ENCODE results near the gene NPC2.
A peak's percentile ranks its signal among the peaks of the same experiment; 100 is the strongest.

The NPC2 gene

GRCh38 chr14:74502236-74503019, 9.3 kb upstream of the NPC2 start:
- Histone ChIP-seq H3K9ac (ENCODE audit: low read depth, low read length) (no peak overlapping the region), H3K4me1 (ENCODE audit: insufficient read depth, low read length) (peaks cover 13% of the 10 kb centered on the region), H3K36me3 (ENCODE audit: insufficient read depth, low read length) (no peaks in the 10 kb centered on the region)

GRCh38 chr14:74501691-74502090, 8.6 kb upstream of the NPC2 start:
- no peaks in the 10 kb centered on the region for H3K9me3 ChIP-seq (ENCODE audit: control insufficient read depth, insufficient read depth, low read length)
- no peaks in the 10 kb centered on the region for H3K36me3 ChIP-seq (ENCODE audit: insufficient read depth, low read length)
- H3K4me1 ChIP-seq (ENCODE audit: insufficient read depth, low read length) = peaks cover 13% of the 10 kb centered on the region
- no peak overlapping the region for H3K9ac ChIP-seq (ENCODE audit: low read depth, low read length)

More at GRCh38 chr14:74502236-74503019, 9.3 kb upstream of the NPC2 start:
- H3K9me3 ChIP-seq (ENCODE audit: control insufficient read depth, insufficient read depth, low read length) = no peaks in the 10 kb centered on the region

- no peaks in the 10 kb centered on the region for H3K9me3 ChIP-seq (ENCODE audit: control insufficient read depth, insufficient read depth, low read length)
- H3K4me1 ChIP-seq (ENCODE audit: insufficient read depth, low read length) = peaks cover 13% of the 10 kb centered on the region
- H3K36me3 ChIP-seq (ENCODE audit: insufficient read depth, low read length) = no peaks in the 10 kb centered on the region; the same call in 1 of the 2 replicates
- no peak overlapping the region for H3K9ac ChIP-seq (ENCODE audit: low read depth, low read length)
These were observed 8.1 kb upstream of the NPC2 start for GRCh38 chr14:74501135-74501614.

GRCh38 chr14:74500417-74501134, 7.5 kb upstream of the NPC2 start:
- H3K9ac ChIP-seq (ENCODE audit: low read depth, low read length) = no peak overlapping the region
- H3K36me3 ChIP-seq (ENCODE audit: insufficient read depth, low read length) = peaks cover under 1% of the 10 kb centered on the region; the same call in 1 of the 2 replicates
- peaks cover 13% of the 10 kb centered on the region for H3K4me1 ChIP-seq (ENCODE audit: insufficient read depth, low read length)
- no peaks in the 10 kb centered on the region for H3K9me3 ChIP-seq (ENCODE audit: control insufficient read depth, insufficient read depth, low read length)

- Histone ChIP-seq H3K9me3 (ENCODE audit: control insufficient read depth, insufficient read depth, low read length) (no peaks in the 10 kb centered on the region), H3K36me3 (ENCODE audit: insufficient read depth, low read length) (peaks cover 5% of the 10 kb centered on the region), H3K4me1 (ENCODE audit: insufficient read depth, low read length) (peaks cover 8% of the 10 kb centered on the region), H3K9ac (ENCODE audit: low read depth, low read length) (no peak overlapping the region)
These were observed 2.3 kb upstream of the NPC2 start for GRCh38 chr14:74495356-74495755.

- Histone ChIP-seq H3K36me3 (ENCODE audit: insufficient read depth, low read length) (peaks cover 5% of the 10 kb centered on the region), H3K9ac (ENCODE audit: low read depth, low read length) (peak within 1 kb of the TSS; percentile 89), H3K9me3 (ENCODE audit: control insufficient read depth, insufficient read depth, low read length) (no peaks in the 10 kb centered on the region), H3K4me1 (ENCODE audit: insufficient read depth, low read length) (peaks cover 8% of the 10 kb centered on the region)
These were observed 497 bp upstream of the NPC2 start, which contains the start of gene ISCA2 for GRCh38 chr14:74493343-74494261. Gene ISCA2, plus strand, starts transcription at chr14:74493765. Its CDS starts 10 bp downstream, at chr14:74493775.

GRCh38 chr14:74491956-74492775, 939 bp downstream of the NPC2 start:
- H3K4me1 ChIP-seq (ENCODE audit: insufficient read depth, low read length) = peaks cover 18% of the 10 kb centered on the region

GRCh38 chr14:74490486-74490885, 2.6 kb downstream of the NPC2 start:
- Histone ChIP-seq H3K9ac (ENCODE audit: low read depth, low read length) (no peak overlapping the region), H3K9me3 (ENCODE audit: control insufficient read depth, insufficient read depth, low read length) (no peaks in the 10 kb centered on the region), H3K36me3 (ENCODE audit: insufficient read depth, low read length) (peaks cover 3% of the 10 kb centered on the region), H3K4me1 (ENCODE audit: insufficient read depth, low read length) (peaks cover 21% of the 10 kb centered on the region)

More at GRCh38 chr14:74491956-74492775, 939 bp downstream of the NPC2 start:
- Histone ChIP-seq H3K9ac (ENCODE audit: low read depth, low read length) (peak overlapping the region; percentile 85), H3K36me3 (ENCODE audit: insufficient read depth, low read length) (peaks cover 5% of the 10 kb centered on the region), H3K9me3 (ENCODE audit: control insufficient read depth, insufficient read depth, low read length) (no peaks in the 10 kb centered on the region)

GRCh38 chr14:74488786-74489397, 4.2 kb downstream of the NPC2 start:
- H3K4me1 ChIP-seq (ENCODE audit: insufficient read depth, low read length) = peaks cover 21% of the 10 kb centered on the region
- peaks cover 5% of the 10 kb centered on the region for H3K36me3 ChIP-seq (ENCODE audit: insufficient read depth, low read length)
- no peaks in the 10 kb centered on the region for H3K9me3 ChIP-seq (ENCODE audit: control insufficient read depth, insufficient read depth, low read length)
- no peak overlapping the region for H3K9ac ChIP-seq (ENCODE audit: low read depth, low read length)

GRCh38 chr14:74486164-74486563, 6.9 kb downstream of the NPC2 start:
- Histone ChIP-seq H3K4me1 (ENCODE audit: insufficient read depth, low read length) (peaks cover 16% of the 10 kb centered on the region), H3K9me3 (ENCODE audit: control insufficient read depth, insufficient read depth, low read length) (no peaks in the 10 kb centered on the region), H3K9ac (ENCODE audit: low read depth, low read length) (no peak overlapping the region), H3K36me3 (ENCODE audit: insufficient read depth, low read length) (peaks cover 18% of the 10 kb centered on the region)

- Histone ChIP-seq H3K36me3 (ENCODE audit: insufficient read depth, low read length) (peaks cover 30% of the 10 kb centered on the region), H3K4me1 (ENCODE audit: insufficient read depth, low read length) (peaks cover 13% of the 10 kb centered on the region), H3K9ac (ENCODE audit: low read depth, low read length) (no peak overlapping the region), H3K9me3 (ENCODE audit: control insufficient read depth, insufficient read depth, low read length) (no peaks in the 10 kb centered on the region)
These were observed 9.8 kb downstream of the NPC2 start for GRCh38 chr14:74483321-74483720.

GRCh38 chr14:74482571-74482970, 10.5 kb downstream of the NPC2 start:
- Histone ChIP-seq H3K36me3 (ENCODE audit: insufficient read depth, low read length) (peaks cover 30% of the 10 kb centered on the region), H3K4me1 (ENCODE audit: insufficient read depth, low read length) (peaks cover 7% of the 10 kb centered on the region), H3K9ac (ENCODE audit: low read depth, low read length) (no peak overlapping the region), H3K9me3 (ENCODE audit: control insufficient read depth, insufficient read depth, low read length) (no peaks in the 10 kb centered on the region)

GRCh38 chr14:74480046-74480445, 13.1 kb downstream of the NPC2 start:
- H3K36me3 ChIP-seq (ENCODE audit: insufficient read depth, low read length) = peaks cover 38% of the 10 kb centered on the region
- no peak overlapping the region for H3K9ac ChIP-seq (ENCODE audit: low read depth, low read length)
- no peaks in the 10 kb centered on the region; the same call in 1 of the 2 replicates for H3K4me1 ChIP-seq (ENCODE audit: insufficient read depth, low read length)
- H3K9me3 ChIP-seq (ENCODE audit: control insufficient read depth, insufficient read depth, low read length) = no peaks in the 10 kb centered on the region
